SK-N-MC (cell line): ENCODE data around the gene ZNF878.
"Not testable (repeated sequence)": the region's sequence is repeated elsewhere in the genome, so short reads cannot be mapped to it uniquely, and the experiment has no call there.

ENCODE experiments used
- EZH2 ChIP-seq: fragments of 200-600 bp; sonication (generic); IDR thresholded peaks from one replicate; pipeline ENCODE4 v1.6.1; 2017; ENCODE audit warnings: antibody characterized with exemption
- POLR2AphosphoS5 ChIP-seq: IDR thresholded peaks from 2 replicates; pipeline ENCODE4 v1.6.1; 2012; ENCODE audit warnings: mild to moderate bottlenecking, low read depth, low read length, borderline replicate concordance

- not testable (repeated sequence) for TF ChIP-seq POLR2AphosphoS5, EZH2
These were observed 23.6 kb upstream of the ZNF878 start for GRCh38 chr19:12076331-12076730.
